HG02981 (cell line): ENCODE data around the gene ATP6V0A4.
"Not testable (repeated sequence)": the region's sequence is repeated elsewhere in the genome, so short reads cannot be mapped to it uniquely, and the experiment has no call there.

Experiments used
- ATAC-seq: cut with Tn5 transposase; IDR thresholded peaks from one replicate; pipeline ENCODE4 v1.9.1; 2021; ENCODE audit warnings: mild to moderate bottlenecking, moderate library complexity; ENCODE audit not compliant: unreplicated experiment

The ATP6V0A4 gene

GRCh38 chr7:138797715-138798320, at the start of gene ATP6V0A4, which contains the start of gene TMEM213:
Gene ATP6V0A4, minus strand, starts transcription at chr7:138798196. Its CDS starts 26,949 bp downstream, at chr7:138771247.
Gene TMEM213, plus strand, starts transcription at chr7:138797994. Its CDS starts 111 bp downstream, at chr7:138798105.
- no peak for ATAC-seq

- no peak for ATAC-seq
Measured at GRCh38 chr7:138845711-138846110, 47.7 kb upstream of the ATP6V0A4 start.

- ATAC-seq, result no peak
Measured at GRCh38 chr7:138843632-138844580, 45.9 kb upstream of the ATP6V0A4 start.

- no peak for ATAC-seq
Measured at GRCh38 chr7:138842111-138842510, 44.1 kb upstream of the ATP6V0A4 start.

GRCh38 chr7:138838166-138838565, 40.2 kb upstream of the ATP6V0A4 start:
- ATAC-seq, result no peak

- no peak for ATAC-seq
Measured at GRCh38 chr7:138837627-138838026, 39.6 kb upstream of the ATP6V0A4 start.

- no peak for ATAC-seq
Measured at GRCh38 chr7:138835087-138835486, 37.1 kb upstream of the ATP6V0A4 start.

- ATAC-seq, result no peak
Measured at GRCh38 chr7:138834583-138834982, 36.6 kb upstream of the ATP6V0A4 start.

GRCh38 chr7:138833596-138833995, 35.6 kb upstream of the ATP6V0A4 start:
- ATAC-seq, result no peak

GRCh38 chr7:138832966-138833365, 35.0 kb upstream of the ATP6V0A4 start:
- no peak for ATAC-seq

GRCh38 chr7:138829335-138829734, 31.3 kb upstream of the ATP6V0A4 start:
- no peak for ATAC-seq

- ATAC-seq, result no peak
Measured at GRCh38 chr7:138828302-138828701, 30.3 kb upstream of the ATP6V0A4 start.

- no peak for ATAC-seq
Measured at GRCh38 chr7:138825049-138825721, 27.2 kb upstream of the ATP6V0A4 start.

GRCh38 chr7:138822867-138823535, 25.0 kb upstream of the ATP6V0A4 start:
- ATAC-seq, result no peak

GRCh38 chr7:138821912-138822311, 23.9 kb upstream of the ATP6V0A4 start:
- ATAC-seq, result no peak

GRCh38 chr7:138819625-138820024, 21.6 kb upstream of the ATP6V0A4 start:
- no peak for ATAC-seq

- no peak for ATAC-seq
Measured at GRCh38 chr7:138816650-138817049, 18.7 kb upstream of the ATP6V0A4 start.

- ATAC-seq, result no peak
Measured at GRCh38 chr7:138814816-138815332, 16.9 kb upstream of the ATP6V0A4 start.

GRCh38 chr7:138813945-138814344, 15.9 kb upstream of the ATP6V0A4 start:
- no peak for ATAC-seq

- not testable (repeated sequence) for ATAC-seq
Measured at GRCh38 chr7:138811327-138811726, 13.3 kb upstream of the ATP6V0A4 start.

- no peak for ATAC-seq
Measured at GRCh38 chr7:138809346-138809745, 11.3 kb upstream of the ATP6V0A4 start.
